GM12892 (cell line): Measurements from ENCODE around the gene ABLIM2.

Source experiments
- POLR2AphosphoS5 ChIP-seq: IDR thresholded peaks from 2 replicates; pipeline ENCODE4 v1.6.1; 2011; ENCODE audit warnings: low read depth, low read length, control low read depth
- TAF1 ChIP-seq: IDR thresholded peaks from 2 replicates; pipeline ENCODE4 v1.6.1; 2011; ENCODE audit warnings: low read depth, mild to moderate bottlenecking, control low read depth, low read length, borderline replicate concordance

DNA sequence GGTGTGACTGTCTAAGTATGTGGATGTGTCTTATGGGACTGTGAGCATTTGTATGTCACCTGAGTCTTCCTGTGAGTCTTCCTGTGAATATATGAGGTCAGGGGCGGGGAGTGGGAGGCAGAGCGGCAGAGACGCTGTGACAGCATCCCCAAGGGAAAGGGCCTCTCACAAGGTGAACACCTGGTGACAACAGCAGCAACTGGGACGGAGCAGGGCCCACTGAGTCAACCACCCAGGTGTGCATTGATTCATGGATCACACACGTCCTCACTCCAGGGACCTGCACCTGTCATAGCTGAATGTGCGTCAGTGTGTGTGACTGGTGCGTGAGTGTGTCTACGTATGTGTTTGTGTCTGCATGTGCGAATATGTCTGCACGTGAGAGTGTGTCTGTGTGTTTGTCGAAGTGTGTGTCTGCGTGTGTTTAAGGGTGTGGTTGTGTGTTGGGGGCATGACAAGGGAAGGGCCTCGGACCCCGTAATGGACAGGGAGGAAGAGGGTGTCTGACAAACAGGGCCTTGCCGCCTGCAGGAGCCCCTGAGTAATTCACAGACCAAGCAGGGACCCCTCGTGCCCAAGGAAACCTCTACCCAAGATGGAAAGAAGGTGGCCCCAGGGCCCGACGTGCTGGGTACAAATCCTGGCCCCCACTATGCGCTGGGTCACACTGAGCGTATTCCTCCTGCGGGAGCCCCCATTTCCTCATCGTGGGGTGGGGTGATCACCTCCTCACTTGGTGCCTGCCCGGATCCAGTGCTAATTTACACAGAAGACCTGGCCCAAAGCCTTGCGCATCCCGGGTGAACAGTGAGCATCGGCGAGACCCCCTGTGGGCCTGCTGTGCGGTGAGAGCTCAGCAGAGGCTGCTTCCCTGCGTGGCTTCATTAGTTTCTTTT is 76.7 kb downstream of the ABLIM2 start:
- TF ChIP-seq POLR2AphosphoS5, result no peak
- no peak for TF ChIP-seq TAF1
